Heart left ventricle (tissue), 13 donors: ENCODE measurements around the gene ZNF319.

Source experiments
- CTCF ChIP-seq, 12 donors: fragments of 200-600 bp; sonication (generic) in 4 of 12; IDR thresholded peaks; one replicate each; pipeline versions ENCODE4 v1.5.0 to v1.8.0; 2018 to 2022; ENCODE audit warnings: antibody characterized with exemption in 12 of 12, mild to moderate bottlenecking in 5 of 12
- POLR2A ChIP-seq, 2 donors: fragments of 450-650 bp; IDR thresholded peaks; one replicate each; pipeline ENCODE4 v1.6.1; 2017; ENCODE audit warnings: antibody characterized with exemption in 2 of 2, mild to moderate bottlenecking in 2 of 2, moderate library complexity in 2 of 2
- donor health status: ischemic (EF 13 %, LVEDD 7.1; RV severe dilation, severe dysfunction).
- donor health status: DM: no; HTN: yes; CAD: no.
- donor health status: DM: no; HTN: no; CAD: no.
- donor health status: ischemic (EF 25% LVEDD 6.9; RV normal size, moderate dysfunction).
- donor health status: ischemic (EF 25% LVEDD 5.7; RV mildly dilated, moderate dysfunction).
- donor health status: ischemic (EF 35%, LVEDD 5.7; RV mildly dilated, moderate dysfunction).
- donor health status: nonischemic (EF 11% LVEDD 7.7; RV severe dilation, severe dysfunction).
- donor health status: DM: yes; HTN: yes; CAD: no.
- donor health status: PGD.
- donor health status: ischemic (EF 29% LVEDD 5.4; RV normal size, mild dysfunction).
- donor health status: nonischemic (EF 23%, LVEDD 6.1; RV moderate dilation, normal function).

- TF ChIP-seq CTCF (IDR thresholded peaks at IDR 0.05) (no peak), POLR2A (IDR thresholded peaks at IDR 0.05) (no peak)
Measured at GRCh38 chr16:58041628-58041955, 41.1 kb upstream of the ZNF319 start.
